SK-N-SH treated with all-trans-retinoic acid at 6 μM for 48 hours (cell line): Measurements from ENCODE around the gene PRKCZ.

Experiments used
- ATAC-seq: fragments of 200-7000 bp; cut with Tn5 transposase; 3 replicates; pipeline ENCODE4 v1.9.1; 2020; ENCODE audit warnings: mild to moderate bottlenecking, moderate library complexity
- ARNTL ChIP-seq: fragments of 450-650 bp; formaldehyde crosslinking; IDR thresholded peaks from 2 replicates; pipeline ENCODE4 v1.5.0; 2020; ENCODE audit warnings: low read depth, mild to moderate bottlenecking, moderate library complexity, borderline replicate concordance
- BACH2 ChIP-seq: fragments of 250-450 bp; sonication (Bioruptor Pico); IDR thresholded peaks from 2 replicates; pipeline ENCODE4 v1.9.0; 2021; ENCODE audit warnings: mild to moderate bottlenecking, borderline replicate concordance
- CSDC2 ChIP-seq: fragments of 250-450 bp; sonication (Bioruptor Pico); IDR thresholded peaks from 2 replicates; pipeline ENCODE4 v1.5.0; 2020; ENCODE audit warnings: mild to moderate bottlenecking, moderate library complexity
- GLIS3 ChIP-seq: fragments of 250-450 bp; sonication (Bioruptor Pico); IDR thresholded peaks from 2 replicates; pipeline ENCODE4 v1.5.0; 2020; ENCODE audit warnings: mild to moderate bottlenecking, moderate library complexity
- OSR1 ChIP-seq: fragments of 250-450 bp; sonication (Bioruptor Pico); IDR thresholded peaks from 2 replicates; pipeline ENCODE4 v1.8.0; 2022; ENCODE audit warnings: moderate library complexity, mild to moderate bottlenecking, inconsistent platforms
- PPARA ChIP-seq: fragments of 250-450 bp; sonication (Bioruptor Pico); IDR thresholded peaks from 2 replicates; pipeline ENCODE4 v1.5.0; 2020; ENCODE audit warnings: mild to moderate bottlenecking, borderline replicate concordance
- SNAI2 ChIP-seq: fragments of 250-450 bp; sonication (Bioruptor Pico); IDR thresholded peaks from 2 replicates; pipeline ENCODE4 v1.5.0; 2020; ENCODE audit warnings: mild to moderate bottlenecking, moderate library complexity
- TOX ChIP-seq: fragments of 250-450 bp; sonication (Bioruptor Pico); IDR thresholded peaks from 2 replicates; pipeline ENCODE4 v1.8.0; 2021; ENCODE audit warnings: mild to moderate bottlenecking, moderate library complexity, borderline replicate concordance
- ZFP3 ChIP-seq: fragments of 250-450 bp; sonication (Bioruptor Pico); IDR thresholded peaks from 2 replicates; pipeline ENCODE4 v1.5.0; 2020; ENCODE audit warnings: mild to moderate bottlenecking, moderate library complexity
- ZNF565 ChIP-seq: fragments of 450-650 bp; formaldehyde crosslinking; conservative IDR thresholded peaks from 2 replicates; pipeline ENCODE4 v1.5.0; 2020; ENCODE audit warnings: low read depth, mild to moderate bottlenecking, moderate library complexity
- ZNF70 ChIP-seq: fragments of 450-650 bp; formaldehyde crosslinking; IDR thresholded peaks from 2 replicates; pipeline ENCODE4 v1.5.0; 2020; ENCODE audit warnings: mild to moderate bottlenecking, moderate library complexity
- ZNF8 ChIP-seq: fragments of 450-650 bp; formaldehyde crosslinking; IDR thresholded peaks from 2 replicates; pipeline ENCODE4 v1.5.0; 2020; ENCODE audit warnings: mild to moderate bottlenecking, moderate library complexity
- TF ChIP-seq, protein P1 (sequence below): fragments of 250-450 bp; sonication (Bioruptor Pico); IDR thresholded peaks from 2 replicates; pipeline ENCODE4 v1.5.0; 2020; ENCODE audit warnings: mild to moderate bottlenecking, moderate library complexity
- TF ChIP-seq, protein P2 (sequence below): fragments of 250-450 bp; sonication (Bioruptor Pico); IDR thresholded peaks from 2 replicates; pipeline ENCODE4 v1.8.0; 2020; ENCODE audit warnings: mild to moderate bottlenecking, moderate library complexity, borderline replicate concordance
- TF ChIP-seq, protein P3 (sequence below): fragments of 250-450 bp; sonication (Bioruptor Pico); IDR thresholded peaks from 2 replicates; pipeline ENCODE4 v1.8.0; 2021; ENCODE audit warnings: low read depth, mild to moderate bottlenecking, moderate library complexity, borderline replicate concordance
- TF ChIP-seq, protein P4 (sequence below): fragments of 250-450 bp; sonication (Bioruptor Pico); IDR thresholded peaks from 2 replicates; pipeline ENCODE4 v1.5.1; 2021; ENCODE audit warnings: mild to moderate bottlenecking, moderate library complexity
- TF ChIP-seq, protein P5 (sequence below): fragments of 250-450 bp; sonication (Bioruptor Pico); IDR thresholded peaks from 2 replicates; pipeline ENCODE4 v1.5.1; 2020; ENCODE audit warnings: low read depth, mild to moderate bottlenecking, moderate library complexity

The PRKCZ gene

DNA sequence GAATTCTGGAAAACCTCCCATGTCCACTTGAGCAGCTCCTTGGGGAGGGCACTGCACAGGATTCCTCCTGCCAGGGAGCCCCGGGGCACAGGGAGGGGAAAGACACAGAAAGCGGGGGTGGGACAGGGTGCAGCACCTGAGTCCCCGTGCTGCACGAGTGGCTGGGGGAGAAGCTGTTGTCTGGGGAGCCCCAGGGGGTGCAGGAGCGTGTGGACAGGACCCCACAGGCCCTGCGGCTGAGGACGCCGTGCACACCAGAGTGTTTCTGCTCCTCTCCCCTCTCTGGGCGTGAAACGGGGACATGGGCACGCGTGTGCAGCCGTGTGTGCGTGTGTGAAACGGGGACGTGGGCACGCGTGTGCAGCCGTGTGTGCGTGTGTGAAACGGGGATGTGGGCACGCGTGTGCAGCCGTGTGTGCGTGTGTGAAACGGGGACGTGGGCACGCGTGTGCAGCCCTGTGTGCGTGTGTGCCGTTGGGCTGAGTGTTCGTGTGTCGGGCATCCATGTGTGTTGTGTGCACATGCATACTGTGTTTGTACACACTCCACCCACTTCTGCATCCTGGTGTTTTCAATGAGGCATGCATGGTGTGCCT lies 122.4 kb downstream of the PRKCZ start (continued):
- TF ChIP-seq, protein P1, sequence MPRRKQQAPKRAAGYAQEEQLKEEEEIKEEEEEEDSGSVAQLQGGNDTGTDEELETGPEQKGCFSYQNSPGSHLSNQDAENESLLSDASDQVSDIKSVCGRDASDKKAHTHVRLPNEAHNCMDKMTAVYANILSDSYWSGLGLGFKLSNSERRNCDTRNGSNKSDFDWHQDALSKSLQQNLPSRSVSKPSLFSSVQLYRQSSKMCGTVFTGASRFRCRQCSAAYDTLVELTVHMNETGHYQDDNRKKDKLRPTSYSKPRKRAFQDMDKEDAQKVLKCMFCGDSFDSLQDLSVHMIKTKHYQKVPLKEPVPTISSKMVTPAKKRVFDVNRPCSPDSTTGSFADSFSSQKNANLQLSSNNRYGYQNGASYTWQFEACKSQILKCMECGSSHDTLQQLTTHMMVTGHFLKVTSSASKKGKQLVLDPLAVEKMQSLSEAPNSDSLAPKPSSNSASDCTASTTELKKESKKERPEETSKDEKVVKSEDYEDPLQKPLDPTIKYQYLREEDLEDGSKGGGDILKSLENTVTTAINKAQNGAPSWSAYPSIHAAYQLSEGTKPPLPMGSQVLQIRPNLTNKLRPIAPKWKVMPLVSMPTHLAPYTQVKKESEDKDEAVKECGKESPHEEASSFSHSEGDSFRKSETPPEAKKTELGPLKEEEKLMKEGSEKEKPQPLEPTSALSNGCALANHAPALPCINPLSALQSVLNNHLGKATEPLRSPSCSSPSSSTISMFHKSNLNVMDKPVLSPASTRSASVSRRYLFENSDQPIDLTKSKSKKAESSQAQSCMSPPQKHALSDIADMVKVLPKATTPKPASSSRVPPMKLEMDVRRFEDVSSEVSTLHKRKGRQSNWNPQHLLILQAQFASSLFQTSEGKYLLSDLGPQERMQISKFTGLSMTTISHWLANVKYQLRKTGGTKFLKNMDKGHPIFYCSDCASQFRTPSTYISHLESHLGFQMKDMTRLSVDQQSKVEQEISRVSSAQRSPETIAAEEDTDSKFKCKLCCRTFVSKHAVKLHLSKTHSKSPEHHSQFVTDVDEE = no peak
- no peak for TF ChIP-seq ZNF8
- TF ChIP-seq ARNTL = no peak
- TF ChIP-seq, protein P2, sequence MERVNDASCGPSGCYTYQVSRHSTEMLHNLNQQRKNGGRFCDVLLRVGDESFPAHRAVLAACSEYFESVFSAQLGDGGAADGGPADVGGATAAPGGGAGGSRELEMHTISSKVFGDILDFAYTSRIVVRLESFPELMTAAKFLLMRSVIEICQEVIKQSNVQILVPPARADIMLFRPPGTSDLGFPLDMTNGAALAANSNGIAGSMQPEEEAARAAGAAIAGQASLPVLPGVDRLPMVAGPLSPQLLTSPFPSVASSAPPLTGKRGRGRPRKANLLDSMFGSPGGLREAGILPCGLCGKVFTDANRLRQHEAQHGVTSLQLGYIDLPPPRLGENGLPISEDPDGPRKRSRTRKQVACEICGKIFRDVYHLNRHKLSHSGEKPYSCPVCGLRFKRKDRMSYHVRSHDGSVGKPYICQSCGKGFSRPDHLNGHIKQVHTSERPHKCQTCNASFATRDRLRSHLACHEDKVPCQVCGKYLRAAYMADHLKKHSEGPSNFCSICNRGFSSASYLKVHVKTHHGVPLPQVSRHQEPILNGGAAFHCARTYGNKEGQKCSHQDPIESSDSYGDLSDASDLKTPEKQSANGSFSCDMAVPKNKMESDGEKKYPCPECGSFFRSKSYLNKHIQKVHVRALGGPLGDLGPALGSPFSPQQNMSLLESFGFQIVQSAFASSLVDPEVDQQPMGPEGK = no peak
- TF ChIP-seq PPARA (CRISPR knock-in tag) = no peak

DNA sequence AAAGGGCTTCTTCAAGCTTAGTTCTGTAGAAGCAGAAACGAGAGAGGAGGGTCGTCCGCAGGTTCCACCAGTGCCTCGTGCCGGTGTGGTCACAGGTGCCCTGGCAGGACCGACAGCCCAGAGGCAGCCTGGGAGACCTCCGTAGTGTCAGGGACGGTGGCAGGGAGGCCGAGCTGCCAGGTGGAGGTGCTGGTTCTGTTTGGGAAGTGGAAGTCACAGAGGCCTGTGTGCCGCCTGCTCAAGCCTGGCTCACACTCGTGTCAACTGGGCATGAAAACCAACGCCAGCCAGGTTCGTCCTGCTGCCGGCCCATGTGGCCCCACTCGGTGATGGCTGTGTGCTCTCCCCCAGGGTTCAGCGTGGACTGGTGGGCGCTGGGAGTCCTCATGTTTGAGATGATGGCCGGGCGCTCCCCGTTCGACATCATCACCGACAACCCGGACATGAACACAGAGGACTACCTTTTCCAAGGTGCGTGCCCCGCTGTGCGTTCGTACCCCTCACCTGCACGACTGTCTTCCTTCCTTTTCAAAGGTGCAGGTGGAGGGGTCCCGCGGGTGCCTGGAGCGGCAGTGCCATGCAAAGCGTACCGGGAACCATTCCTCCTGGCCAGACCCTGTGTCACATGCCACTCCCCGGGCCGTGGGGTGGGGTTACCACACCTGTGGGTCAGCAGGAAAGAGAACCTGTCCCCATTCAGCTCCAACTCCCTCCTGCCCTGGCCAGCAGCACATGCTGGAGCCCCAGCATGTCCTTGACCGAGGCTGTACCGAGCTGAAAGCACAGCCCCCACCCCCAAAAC lies 123.5 kb downstream of the PRKCZ start:
- ATAC-seq = peak; percentile 11; the same call in 1 of the 3 replicates
- no peak for TF ChIP-seq ARNTL
- no peak for TF ChIP-seq OSR1 (CRISPR knock-in tag)
- TF ChIP-seq, protein P3, sequence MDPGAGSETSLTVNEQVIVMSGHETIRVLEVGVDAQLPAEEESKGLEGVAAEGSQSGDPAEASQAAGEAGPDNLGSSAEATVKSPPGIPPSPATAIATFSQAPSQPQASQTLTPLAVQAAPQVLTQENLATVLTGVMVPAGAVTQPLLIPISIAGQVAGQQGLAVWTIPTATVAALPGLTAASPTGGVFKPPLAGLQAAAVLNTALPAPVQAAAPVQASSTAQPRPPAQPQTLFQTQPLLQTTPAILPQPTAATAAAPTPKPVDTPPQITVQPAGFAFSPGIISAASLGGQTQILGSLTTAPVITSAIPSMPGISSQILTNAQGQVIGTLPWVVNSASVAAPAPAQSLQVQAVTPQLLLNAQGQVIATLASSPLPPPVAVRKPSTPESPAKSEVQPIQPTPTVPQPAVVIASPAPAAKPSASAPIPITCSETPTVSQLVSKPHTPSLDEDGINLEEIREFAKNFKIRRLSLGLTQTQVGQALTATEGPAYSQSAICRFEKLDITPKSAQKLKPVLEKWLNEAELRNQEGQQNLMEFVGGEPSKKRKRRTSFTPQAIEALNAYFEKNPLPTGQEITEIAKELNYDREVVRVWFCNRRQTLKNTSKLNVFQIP (CRISPR knock-in tag) = no peak
- TF ChIP-seq ZNF70 (CRISPR knock-in tag) = no peak
- TF ChIP-seq ZNF8 = no peak
- TF ChIP-seq, protein P4, sequence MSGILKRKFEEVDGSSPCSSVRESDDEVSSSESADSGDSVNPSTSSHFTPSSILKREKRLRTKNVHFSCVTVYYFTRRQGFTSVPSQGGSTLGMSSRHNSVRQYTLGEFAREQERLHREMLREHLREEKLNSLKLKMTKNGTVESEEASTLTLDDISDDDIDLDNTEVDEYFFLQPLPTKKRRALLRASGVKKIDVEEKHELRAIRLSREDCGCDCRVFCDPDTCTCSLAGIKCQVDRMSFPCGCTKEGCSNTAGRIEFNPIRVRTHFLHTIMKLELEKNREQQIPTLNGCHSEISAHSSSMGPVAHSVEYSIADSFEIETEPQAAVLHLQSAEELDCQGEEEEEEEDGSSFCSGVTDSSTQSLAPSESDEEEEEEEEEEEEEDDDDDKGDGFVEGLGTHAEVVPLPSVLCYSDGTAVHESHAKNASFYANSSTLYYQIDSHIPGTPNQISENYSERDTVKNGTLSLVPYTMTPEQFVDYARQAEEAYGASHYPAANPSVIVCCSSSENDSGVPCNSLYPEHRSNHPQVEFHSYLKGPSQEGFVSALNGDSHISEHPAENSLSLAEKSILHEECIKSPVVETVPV = no peak
- no peak for TF ChIP-seq ZNF565 (CRISPR knock-in tag)
- TF ChIP-seq PPARA (CRISPR knock-in tag) = no peak
- TF ChIP-seq, protein P1 = no peak
- no peak for TF ChIP-seq ZFP3 (CRISPR knock-in tag)
- no peak for TF ChIP-seq TOX (CRISPR knock-in tag)
- TF ChIP-seq, protein P2 = no peak
- no peak for TF ChIP-seq BACH2 (CRISPR knock-in tag)
- TF ChIP-seq GLIS3 (CRISPR knock-in tag) = no peak
- TF ChIP-seq SNAI2 (CRISPR knock-in tag) = no peak
- no peak for TF ChIP-seq CSDC2 (CRISPR knock-in tag)
- TF ChIP-seq, protein P5, sequence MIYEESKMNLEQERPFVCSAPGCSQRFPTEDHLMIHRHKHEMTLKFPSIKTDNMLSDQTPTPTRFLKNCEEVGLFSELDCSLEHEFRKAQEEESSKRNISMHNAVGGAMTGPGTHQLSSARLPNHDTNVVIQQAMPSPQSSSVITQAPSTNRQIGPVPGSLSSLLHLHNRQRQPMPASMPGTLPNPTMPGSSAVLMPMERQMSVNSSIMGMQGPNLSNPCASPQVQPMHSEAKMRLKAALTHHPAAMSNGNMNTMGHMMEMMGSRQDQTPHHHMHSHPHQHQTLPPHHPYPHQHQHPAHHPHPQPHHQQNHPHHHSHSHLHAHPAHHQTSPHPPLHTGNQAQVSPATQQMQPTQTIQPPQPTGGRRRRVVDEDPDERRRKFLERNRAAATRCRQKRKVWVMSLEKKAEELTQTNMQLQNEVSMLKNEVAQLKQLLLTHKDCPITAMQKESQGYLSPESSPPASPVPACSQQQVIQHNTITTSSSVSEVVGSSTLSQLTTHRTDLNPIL (CRISPR knock-in tag) = no peak
